K562 (cell line): Measurements from ENCODE around the gene DCST1. TPM values are rescaled to one million over a fixed set of nuclear protein-coding genes. Genes with fewer than 3 reads are reported as not detected.
A peak's percentile ranks its signal among the peaks of the same experiment; 100 is the strongest.

Source experiments
- GABPB2 ChIP-seq: fragments of 250-450 bp; sonication (Bioruptor Pico); conservative IDR thresholded peaks from 2 replicates; pipeline ENCODE4 v1.5.1; 2021; ENCODE audit warnings: mild to moderate bottlenecking
- HMGN3 ChIP-seq: IDR thresholded peaks from 2 replicates; pipeline ENCODE4 v1.6.1; 2011; ENCODE audit warnings: borderline replicate concordance, low read depth, mild to moderate bottlenecking, mixed read lengths, low read length; ENCODE audit not compliant: insufficient read length; ENCODE audit errors: extremely low read depth
- RFX5 ChIP-seq: IDR thresholded peaks from 2 replicates; pipeline ENCODE4 v1.6.1; 2011; ENCODE audit warnings: low read depth, mild to moderate bottlenecking, improper control_type of control experiment, low read length
- RUNX1 ChIP-seq: sonication (generic); IDR thresholded peaks from 2 replicates; pipeline ENCODE4 v1.6.1; 2016; ENCODE audit warnings: antibody characterized with exemption, low read depth
- ZZZ3 ChIP-seq: fragments of 450-650 bp; IDR thresholded peaks from 2 replicates; pipeline ENCODE4 v1.6.1; 2016; ENCODE audit warnings: antibody characterized with exemption, mild to moderate bottlenecking, moderate library complexity
- polyA plus RNA-seq, 8 experiments: library from polyadenylated mRNA; depleted of rRNA in 4 of 8; stranded (reverse) in 5 of 8; unstranded in 3 of 8; fragments of >200 nt; fragmentation: Nextera tagmentation in 2 of 8; fragmentation: Illumina TruSeq in 1 of 8; extraction: Ambion mirVana in 2 of 8; extraction: Trizol in 1 of 8; gene quantifications; 2 replicates each; pipeline versions ENCODE4 v1.2.1 to v1.2.3, GENCODE V29; 2011 to 2014; ENCODE audit warnings: inconsistent platforms in 1 of 8, missing spikeins in 1 of 8
- total RNA-seq, 7 experiments: library from RNA; depleted of rRNA in 6 of 7; stranded (reverse); fragments of >200 nt in 6 of 7; fragmentation: Illumina TruSeq in 2 of 7; extraction: Trizol in 2 of 7; gene quantifications; 2 replicates each; pipeline versions ENCODE4 v1.2.1 to v1.2.3, GENCODE V29; 2011 to 2021; ENCODE audit warnings: low replicate concordance in 1 of 7
- TF ChIP-seq, protein P1 (sequence below): IDR thresholded peaks from 3 replicates; pipeline ENCODE4 v1.6.1; 2011; ENCODE audit warnings: borderline replicate concordance, mild to moderate bottlenecking; ENCODE audit not compliant: insufficient read length, insufficient read depth
- TF ChIP-seq, protein P2 (sequence below), 3 experiments: fragments of 200-800 bp in 1 of 3; fragments of 250-450 bp in 1 of 3; fragments of 450-650 bp in 1 of 3; sonication (Bioruptor Pico) in 1 of 3; sonication (Bioruptor generic) in 1 of 3; formaldehyde crosslinking in 1 of 3; IDR thresholded peaks; 2 replicates each; pipeline versions ENCODE4 v1.6.1 to v1.8.0; 2016 to 2022; ENCODE audit warnings: mild to moderate bottlenecking in 2 of 3, missing genetic modification characterization in 2 of 3, missing compliant biosample characterization in 1 of 3, moderate library complexity in 1 of 3
- TF ChIP-seq, protein P3 (sequence below): sonication (generic); formaldehyde crosslinking; IDR thresholded peaks from 2 replicates; pipeline ENCODE4 v1.8.1; 2023; ENCODE audit warnings: mild to moderate bottlenecking, missing genetic modification reagents

The DCST1 gene
- total and polyA plus RNA-seq, 9 of the 15 experiments (the other 6 are each of a cell fraction or from before 2014, with no cell fraction given) = not detected

DNA sequence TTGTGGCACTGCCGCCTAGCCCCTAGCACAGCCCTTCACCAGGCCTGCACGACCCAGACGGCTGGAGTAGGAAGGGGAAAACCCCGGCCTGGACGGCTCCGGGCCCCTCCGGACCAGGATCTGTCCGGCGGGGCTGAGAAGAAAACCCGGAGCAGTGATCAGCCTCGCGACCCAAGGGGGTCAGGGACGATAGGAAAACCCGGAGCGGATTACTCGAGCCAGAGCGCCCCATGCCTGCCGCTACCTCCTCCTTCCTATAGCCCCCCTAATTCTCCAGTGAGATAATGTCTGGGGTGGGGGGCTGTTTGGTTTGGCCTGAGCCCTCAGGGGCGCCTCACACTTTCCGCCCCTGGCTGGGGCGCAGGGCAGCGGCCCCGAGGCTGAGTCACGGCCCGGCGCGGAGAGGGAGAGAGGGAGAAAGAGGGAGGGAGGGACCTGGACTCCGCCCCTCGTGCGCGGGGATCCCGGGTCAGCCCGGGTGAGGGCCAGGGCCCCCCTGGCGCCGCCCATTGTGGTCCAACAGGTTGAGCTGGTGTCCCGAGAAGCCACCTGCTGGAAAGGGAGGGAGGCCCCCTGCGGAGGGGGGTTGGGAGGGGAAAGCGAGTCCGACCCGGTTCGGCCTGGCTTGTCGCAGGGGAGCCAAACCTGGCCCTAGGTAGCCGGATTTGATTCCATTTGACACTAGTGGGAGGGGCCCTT is 32.7 kb upstream of the DCST1 start (continued):
- TF ChIP-seq, protein P1, sequence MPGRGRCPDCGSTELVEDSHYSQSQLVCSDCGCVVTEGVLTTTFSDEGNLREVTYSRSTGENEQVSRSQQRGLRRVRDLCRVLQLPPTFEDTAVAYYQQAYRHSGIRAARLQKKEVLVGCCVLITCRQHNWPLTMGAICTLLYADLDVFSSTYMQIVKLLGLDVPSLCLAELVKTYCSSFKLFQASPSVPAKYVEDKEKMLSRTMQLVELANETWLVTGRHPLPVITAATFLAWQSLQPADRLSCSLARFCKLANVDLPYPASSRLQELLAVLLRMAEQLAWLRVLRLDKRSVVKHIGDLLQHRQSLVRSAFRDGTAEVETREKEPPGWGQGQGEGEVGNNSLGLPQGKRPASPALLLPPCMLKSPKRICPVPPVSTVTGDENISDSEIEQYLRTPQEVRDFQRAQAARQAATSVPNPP = no peak
- TF ChIP-seq, protein P2, sequence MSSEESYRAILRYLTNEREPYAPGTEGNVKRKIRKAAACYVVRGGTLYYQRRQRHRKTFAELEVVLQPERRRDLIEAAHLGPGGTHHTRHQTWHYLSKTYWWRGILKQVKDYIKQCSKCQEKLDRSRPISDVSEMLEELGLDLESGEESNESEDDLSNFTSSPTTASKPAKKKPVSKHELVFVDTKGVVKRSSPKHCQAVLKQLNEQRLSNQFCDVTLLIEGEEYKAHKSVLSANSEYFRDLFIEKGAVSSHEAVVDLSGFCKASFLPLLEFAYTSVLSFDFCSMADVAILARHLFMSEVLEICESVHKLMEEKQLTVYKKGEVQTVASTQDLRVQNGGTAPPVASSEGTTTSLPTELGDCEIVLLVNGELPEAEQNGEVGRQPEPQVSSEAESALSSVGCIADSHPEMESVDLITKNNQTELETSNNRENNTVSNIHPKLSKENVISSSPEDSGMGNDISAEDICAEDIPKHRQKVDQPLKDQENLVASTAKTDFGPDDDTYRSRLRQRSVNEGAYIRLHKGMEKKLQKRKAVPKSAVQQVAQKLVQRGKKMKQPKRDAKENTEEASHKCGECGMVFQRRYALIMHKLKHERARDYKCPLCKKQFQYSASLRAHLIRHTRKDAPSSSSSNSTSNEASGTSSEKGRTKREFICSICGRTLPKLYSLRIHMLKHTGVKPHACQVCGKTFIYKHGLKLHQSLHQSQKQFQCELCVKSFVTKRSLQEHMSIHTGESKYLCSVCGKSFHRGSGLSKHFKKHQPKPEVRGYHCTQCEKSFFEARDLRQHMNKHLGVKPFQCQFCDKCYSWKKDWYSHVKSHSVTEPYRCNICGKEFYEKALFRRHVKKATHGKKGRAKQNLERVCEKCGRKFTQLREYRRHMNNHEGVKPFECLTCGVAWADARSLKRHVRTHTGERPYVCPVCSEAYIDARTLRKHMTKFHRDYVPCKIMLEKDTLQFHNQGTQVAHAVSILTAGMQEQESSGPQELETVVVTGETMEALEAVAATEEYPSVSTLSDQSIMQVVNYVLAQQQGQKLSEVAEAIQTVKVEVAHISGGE (CRISPR knock-in tag; IDR thresholded peaks at IDR 0.05) = peak in 1 of 3 experiments; percentile 49; a peak in 1 of 6 replicates
- TF ChIP-seq HMGN3 (peak; percentile 97), GABPB2 (CRISPR knock-in tag) (no peak), RUNX1 (no peak), ZZZ3 (no peak), RFX5 (peak; percentile 48; the same call in 1 of the 2 replicates)
- TF ChIP-seq, protein P3, sequence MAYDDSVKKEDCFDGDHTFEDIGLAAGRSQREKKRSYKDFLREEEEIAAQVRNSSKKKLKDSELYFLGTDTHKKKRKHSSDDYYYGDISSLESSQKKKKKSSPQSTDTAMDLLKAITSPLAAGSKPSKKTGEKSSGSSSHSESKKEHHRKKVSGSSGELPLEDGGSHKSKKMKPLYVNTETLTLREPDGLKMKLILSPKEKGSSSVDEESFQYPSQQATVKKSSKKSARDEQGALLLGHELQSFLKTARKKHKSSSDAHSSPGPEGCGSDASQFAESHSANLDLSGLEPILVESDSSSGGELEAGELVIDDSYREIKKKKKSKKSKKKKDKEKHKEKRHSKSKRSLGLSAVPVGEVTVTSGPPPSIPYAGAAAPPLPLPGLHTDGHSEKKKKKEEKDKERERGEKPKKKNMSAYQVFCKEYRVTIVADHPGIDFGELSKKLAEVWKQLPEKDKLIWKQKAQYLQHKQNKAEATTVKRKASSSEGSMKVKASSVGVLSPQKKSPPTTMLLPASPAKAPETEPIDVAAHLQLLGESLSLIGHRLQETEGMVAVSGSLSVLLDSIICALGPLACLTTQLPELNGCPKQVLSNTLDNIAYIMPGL (CRISPR knock-in tag) = no peak
